ENCODE results near the gene PSMB5. TPM values are rescaled to one million over a fixed set of nuclear protein-coding genes. Genes with fewer than 3 reads are reported as not detected.

PSMB5 gene
- total and polyA plus RNA-seq, 4 donors: 74.0 to 152 (median 95.4) TPM

DNA sequence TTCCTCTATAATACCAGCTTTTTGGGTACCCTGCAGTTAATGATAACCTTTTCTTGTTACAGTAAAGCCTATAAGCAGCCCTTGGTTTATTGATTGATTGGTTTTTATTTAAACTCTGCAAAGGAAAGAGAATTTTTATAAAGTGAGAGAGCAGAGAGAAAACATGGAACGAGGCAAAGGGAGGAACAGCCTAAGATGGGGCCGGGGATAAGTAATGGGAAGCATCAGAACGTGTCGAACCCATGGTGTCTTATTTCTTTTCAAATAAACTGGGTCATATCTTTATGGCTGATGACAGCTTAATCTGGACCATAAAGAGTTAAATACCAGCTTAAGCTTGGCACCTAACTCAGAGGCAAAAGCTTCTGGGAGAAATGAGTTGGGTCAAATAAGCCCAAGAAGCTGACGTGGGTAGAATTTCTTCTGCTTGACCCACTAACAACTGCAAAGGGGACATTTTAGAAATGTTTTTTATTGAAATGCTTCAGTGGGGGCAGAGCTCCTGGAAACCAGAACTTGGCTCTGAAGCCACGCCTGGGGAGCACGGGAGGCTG, 12.7 kb downstream of the PSMB5 start (continued):
- TF ChIP-seq GABPA (IDR thresholded peaks at IDR 0.05 in 1 of 2, conservative IDR thresholded peaks at IDR 0.05 in 1 of 2) (no peak), TAF1 (conservative IDR thresholded peaks at IDR 0.05) (no peak), HNF4A (conservative IDR thresholded peaks at IDR 0.05) (no peak)
- TF ChIP-seq, protein P1, sequence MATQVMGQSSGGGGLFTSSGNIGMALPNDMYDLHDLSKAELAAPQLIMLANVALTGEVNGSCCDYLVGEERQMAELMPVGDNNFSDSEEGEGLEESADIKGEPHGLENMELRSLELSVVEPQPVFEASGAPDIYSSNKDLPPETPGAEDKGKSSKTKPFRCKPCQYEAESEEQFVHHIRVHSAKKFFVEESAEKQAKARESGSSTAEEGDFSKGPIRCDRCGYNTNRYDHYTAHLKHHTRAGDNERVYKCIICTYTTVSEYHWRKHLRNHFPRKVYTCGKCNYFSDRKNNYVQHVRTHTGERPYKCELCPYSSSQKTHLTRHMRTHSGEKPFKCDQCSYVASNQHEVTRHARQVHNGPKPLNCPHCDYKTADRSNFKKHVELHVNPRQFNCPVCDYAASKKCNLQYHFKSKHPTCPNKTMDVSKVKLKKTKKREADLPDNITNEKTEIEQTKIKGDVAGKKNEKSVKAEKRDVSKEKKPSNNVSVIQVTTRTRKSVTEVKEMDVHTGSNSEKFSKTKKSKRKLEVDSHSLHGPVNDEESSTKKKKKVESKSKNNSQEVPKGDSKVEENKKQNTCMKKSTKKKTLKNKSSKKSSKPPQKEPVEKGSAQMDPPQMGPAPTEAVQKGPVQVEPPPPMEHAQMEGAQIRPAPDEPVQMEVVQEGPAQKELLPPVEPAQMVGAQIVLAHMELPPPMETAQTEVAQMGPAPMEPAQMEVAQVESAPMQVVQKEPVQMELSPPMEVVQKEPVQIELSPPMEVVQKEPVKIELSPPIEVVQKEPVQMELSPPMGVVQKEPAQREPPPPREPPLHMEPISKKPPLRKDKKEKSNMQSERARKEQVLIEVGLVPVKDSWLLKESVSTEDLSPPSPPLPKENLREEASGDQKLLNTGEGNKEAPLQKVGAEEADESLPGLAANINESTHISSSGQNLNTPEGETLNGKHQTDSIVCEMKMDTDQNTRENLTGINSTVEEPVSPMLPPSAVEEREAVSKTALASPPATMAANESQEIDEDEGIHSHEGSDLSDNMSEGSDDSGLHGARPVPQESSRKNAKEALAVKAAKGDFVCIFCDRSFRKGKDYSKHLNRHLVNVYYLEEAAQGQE (IDR thresholded peaks at IDR 0.05): no peak

DNA sequence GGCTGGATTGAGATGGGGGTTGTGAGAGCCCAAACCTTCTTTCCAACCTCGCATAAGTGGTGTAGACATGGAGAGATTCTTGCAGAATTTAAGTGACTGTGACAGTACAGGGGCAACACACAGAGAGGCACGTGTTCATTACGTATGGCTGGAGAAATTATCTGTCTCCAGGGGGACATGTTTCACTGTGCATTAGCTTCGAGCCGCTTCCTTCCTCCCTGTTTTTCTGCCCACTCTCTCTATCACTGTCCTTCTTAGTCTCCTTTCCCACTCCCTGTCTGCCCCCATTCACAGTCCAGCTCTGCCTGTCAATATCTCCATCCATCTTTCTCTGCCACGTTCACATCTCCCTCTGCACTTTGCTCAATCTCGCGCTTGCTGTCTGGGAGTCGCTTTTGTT, 13.3 kb downstream of the PSMB5 start:
- Histone ChIP-seq H3K9ac (ENCODE audit: low read depth in 1 of 2, low read length in 2 of 2) (no peak overlapping the region), H3K9me3 (ENCODE audit: control insufficient read depth in 4 of 4, low read length in 3 of 4) (no peaks in the 10 kb centered on the region), H3K4me1 (ENCODE audit: control insufficient read depth in 4 of 4, insufficient read depth in 4 of 4, low read length in 3 of 4) (no peaks in the 10 kb centered on the region), H3K27ac (ENCODE audit: low read depth in 1 of 2, low read length in 2 of 2) (no peak overlapping the region), H3K4me3 (ENCODE audit: low read depth in 1 of 3, low read length in 3 of 3) (no peak overlapping the region), H3K27me3 (ENCODE audit: control insufficient read depth in 4 of 4, insufficient read depth in 4 of 4, low read length in 3 of 4) (no peaks in the 10 kb centered on the region), H3K36me3 (ENCODE audit: control insufficient read depth in 4 of 4, insufficient read depth in 3 of 4, low read depth in 1 of 4, low read length in 3 of 4) (peaks cover 0 to 13% (median 7%) of the 10 kb centered on the region in 4 donors)
- DNase-seq (ENCODE audit: low spot score): no peak
- 83% methylated on average over 9 of the region's 9 CpGs for WGBS
- TF ChIP-seq SP1 (IDR thresholded peaks at IDR 0.05): no peak
- no peak for TF ChIP-seq EGR1 (IDR thresholded peaks at IDR 0.05; ENCODE audit: low read depth in 2 of 2)
- no peak for TF ChIP-seq TAF1 (conservative IDR thresholded peaks at IDR 0.05)
- no peak for TF ChIP-seq RXRA (IDR thresholded peaks at IDR 0.05)
- no peak for TF ChIP-seq HNF4A (conservative IDR thresholded peaks at IDR 0.05)
- TF ChIP-seq, protein P2, sequence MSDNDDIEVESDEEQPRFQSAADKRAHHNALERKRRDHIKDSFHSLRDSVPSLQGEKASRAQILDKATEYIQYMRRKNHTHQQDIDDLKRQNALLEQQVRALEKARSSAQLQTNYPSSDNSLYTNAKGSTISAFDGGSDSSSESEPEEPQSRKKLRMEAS (IDR thresholded peaks at IDR 0.05): no peak
- no peak for TF ChIP-seq YY1 (IDR thresholded peaks at IDR 0.05)
- TF ChIP-seq FOXA2 (IDR thresholded peaks at IDR 0.05): no peak
- no peak for TF ChIP-seq NR2F2 (IDR thresholded peaks at IDR 0.05)
- no peak for TF ChIP-seq JUND (IDR thresholded peaks at IDR 0.05)

DNA sequence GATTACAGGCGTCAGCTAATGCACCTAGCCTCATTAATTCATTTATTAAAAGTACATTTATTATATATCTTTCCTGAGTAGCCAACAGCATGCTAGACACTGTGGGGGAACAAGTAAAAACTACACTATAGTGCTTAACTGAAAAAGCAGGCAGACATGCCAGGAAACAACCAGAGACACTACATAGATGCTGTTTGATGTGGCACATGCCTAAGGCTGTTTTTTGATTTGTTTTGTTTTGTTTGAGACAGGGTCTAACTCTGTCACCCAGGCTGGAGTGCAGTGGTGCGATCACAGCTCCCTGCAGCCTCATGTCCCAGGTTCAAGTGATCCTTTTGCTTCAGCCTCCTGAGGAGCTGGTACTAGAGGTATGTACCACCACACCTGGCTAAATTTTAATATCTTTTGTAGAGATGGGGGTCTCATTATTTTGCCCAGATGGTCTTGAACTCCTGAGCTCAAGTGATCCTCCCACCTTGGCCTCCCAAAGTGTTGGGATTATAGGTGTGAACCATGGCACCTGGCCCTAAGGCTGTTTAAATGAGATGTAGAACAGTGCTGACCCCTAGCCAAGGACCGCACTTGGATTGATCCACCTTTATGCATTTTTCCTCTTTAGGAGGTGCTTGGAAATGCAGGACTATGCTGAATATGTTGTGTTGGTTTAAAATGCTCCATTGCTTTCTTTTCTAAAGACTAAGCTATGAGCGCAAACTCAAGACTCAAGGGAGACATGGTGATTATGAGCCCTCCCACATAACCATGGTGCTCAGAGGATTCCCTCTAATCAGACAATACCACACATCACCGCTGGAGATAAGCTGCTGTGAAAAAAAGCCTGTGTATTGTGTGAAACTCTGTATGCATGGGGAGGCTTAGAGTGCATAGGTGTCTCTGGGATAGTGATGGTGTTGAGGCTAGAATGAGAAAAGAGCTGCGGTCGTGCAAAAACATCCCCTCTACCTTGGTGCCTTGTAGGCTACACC, 14.3 kb downstream of the PSMB5 start:
- TF ChIP-seq YY1 (IDR thresholded peaks at IDR 0.05): no peak
- no peaks in the 10 kb centered on the region for H3K4me1 ChIP-seq (ENCODE audit: control insufficient read depth in 4 of 4, insufficient read depth in 4 of 4, low read length in 3 of 4)
- H3K9ac ChIP-seq (ENCODE audit: low read depth in 1 of 2, low read length in 2 of 2): no peak overlapping the region
- H3K36me3 ChIP-seq (ENCODE audit: control insufficient read depth in 4 of 4, insufficient read depth in 3 of 4, low read depth in 1 of 4, low read length in 3 of 4): peaks cover 0 to 5% (median 2%) of the 10 kb centered on the region in 4 donors
- H3K27me3 ChIP-seq (ENCODE audit: control insufficient read depth in 4 of 4, insufficient read depth in 4 of 4, low read length in 3 of 4): no peaks in the 10 kb centered on the region
- 97% methylated on average over 7 of the region's 7 CpGs for WGBS
- H3K27ac ChIP-seq (ENCODE audit: low read depth in 1 of 2, low read length in 2 of 2): no peak overlapping the region
- H3K4me3 ChIP-seq (ENCODE audit: low read depth in 1 of 3, low read length in 3 of 3): no peak overlapping the region
- DNase-seq (ENCODE audit: low spot score): no peak
- H3K9me3 ChIP-seq (ENCODE audit: control insufficient read depth in 4 of 4, low read length in 3 of 4): no peaks in the 10 kb centered on the region
